Measurements from ENCODE around the gene SH3TC2. TPM values are rescaled to one million over a fixed set of nuclear protein-coding genes. Genes with fewer than 3 reads are reported as not detected.

The SH3TC2 gene
- total RNA-seq, 1 donor from 2014 or later: 0.43 TPM

DNA sequence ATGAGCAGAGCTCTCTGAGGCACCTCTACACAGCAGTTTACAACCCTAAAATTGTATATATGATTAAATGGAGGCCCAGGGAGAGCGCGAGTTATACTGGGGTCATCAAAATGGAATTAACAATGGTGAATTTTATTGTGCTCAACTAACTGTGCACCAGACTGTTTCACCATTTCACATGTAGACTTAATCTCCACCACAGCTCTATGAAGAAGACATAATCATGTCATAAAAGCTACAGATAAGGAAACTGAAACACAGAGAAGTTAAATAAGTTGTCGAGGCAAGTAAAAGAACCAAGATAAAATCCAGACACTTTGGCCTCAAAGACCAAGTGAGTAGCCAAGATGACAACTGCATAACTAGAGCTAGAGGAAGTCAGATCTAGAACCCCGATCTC is 1.5 kb downstream of the SH3TC2 start:
- DNase-seq (ENCODE audit: low spot score): no peak
- ATAC-seq: no peak

DNA sequence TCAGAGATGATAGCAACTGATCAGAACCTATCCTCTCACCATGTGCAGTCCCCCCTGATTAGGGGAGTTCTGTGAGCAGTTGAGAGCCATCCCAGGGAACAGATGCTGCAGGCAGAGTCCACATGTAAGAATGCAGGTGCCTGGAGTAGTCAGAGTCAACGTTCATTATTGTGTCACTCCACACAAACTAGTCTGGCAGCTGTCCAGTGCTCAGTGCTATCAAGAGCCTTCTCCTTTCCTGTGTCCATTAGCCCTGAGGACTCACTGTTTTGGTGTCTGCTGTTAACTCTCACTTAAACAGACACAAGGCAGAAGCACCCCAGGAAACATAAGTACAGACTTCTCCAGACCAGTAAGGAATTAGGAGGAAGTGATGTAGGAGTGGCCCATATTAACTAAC is 2.5 kb downstream of the SH3TC2 start:
- peak; percentile 87 for ATAC-seq

DNA sequence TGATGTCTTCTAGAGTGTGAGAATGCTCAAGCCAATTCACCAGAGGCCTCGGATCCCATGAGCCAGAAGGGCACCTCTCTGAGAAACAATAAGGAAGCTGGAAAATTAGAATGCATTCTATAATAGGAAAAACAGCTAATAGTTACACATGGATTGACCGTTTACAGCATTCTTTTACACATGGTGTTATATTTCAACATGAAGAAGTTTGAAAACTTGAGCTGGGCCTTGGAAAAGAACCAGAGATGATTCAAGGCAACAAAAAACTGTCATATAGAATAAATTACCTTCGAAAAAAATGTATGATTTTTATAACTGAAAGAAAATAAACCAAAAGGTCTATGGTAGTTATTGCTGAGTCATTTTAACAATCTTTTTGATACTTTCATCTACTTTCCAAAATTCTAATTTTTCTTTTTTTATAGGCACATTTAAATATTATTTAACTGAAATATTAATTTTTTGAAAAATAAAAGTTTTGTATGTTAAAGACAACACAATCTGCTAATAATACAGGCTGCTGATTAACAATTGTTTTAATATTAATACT is 6.2 kb downstream of the SH3TC2 start:
- DNase-seq (ENCODE audit: low spot score): no peak
- no peak for ATAC-seq

More for the DNA sequence above, 2.5 kb downstream of the SH3TC2 start:
- DNase-seq (ENCODE audit: low spot score): peak; percentile 60

DNA sequence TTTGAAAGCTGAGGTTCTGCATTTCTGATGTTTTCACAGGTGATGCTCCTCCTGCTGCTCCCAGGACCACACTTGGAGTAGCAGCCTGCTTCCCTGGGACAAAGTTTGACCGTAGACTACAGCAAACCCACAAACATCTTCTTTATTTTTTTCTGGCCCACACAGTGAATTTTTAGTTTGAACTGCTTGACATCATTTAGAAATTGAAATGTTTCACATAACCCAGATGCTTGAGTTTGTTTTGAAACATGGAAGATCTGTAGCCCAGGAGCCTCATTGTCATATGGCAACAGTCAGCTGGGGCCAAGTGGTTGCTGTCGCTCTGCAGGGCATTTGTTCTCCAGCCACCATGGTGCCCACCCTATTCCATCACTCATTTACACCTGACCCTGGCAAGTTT is 8.4 kb downstream of the SH3TC2 start:
- DNase-seq (ENCODE audit: low spot score) (no peak), ATAC-seq (no peak)

DNA sequence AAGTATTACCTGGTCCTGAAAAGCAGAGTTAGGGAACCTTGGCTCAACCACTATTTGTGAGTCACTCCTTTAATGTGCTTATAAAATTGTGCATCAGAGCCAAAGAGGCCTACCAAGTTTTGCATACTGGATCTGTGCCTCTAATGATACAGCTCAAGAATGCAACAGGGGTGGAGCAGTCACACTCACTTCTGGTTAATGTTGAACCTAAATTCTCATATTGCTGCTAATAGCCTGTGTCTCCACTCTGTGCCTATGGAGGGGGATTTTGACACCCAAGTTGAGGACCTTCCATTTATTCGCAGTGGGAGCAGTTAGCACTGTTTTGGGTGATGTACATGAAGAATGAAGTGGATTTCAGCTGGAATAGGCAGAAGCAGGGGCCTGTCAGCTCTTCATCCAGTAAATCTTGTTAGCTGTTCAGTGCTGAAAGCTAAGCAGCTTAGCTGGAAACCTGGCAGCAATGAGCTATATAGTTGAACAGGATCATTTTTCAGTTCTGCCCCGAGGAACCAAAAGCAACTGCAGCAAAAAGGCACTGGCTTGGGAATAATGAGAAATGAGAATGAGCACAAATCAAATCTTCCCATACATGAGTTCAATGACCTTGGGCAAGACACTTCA is 9.7 kb downstream of the SH3TC2 start:
- ATAC-seq (no peak), DNase-seq (ENCODE audit: low spot score) (no peak)

DNA sequence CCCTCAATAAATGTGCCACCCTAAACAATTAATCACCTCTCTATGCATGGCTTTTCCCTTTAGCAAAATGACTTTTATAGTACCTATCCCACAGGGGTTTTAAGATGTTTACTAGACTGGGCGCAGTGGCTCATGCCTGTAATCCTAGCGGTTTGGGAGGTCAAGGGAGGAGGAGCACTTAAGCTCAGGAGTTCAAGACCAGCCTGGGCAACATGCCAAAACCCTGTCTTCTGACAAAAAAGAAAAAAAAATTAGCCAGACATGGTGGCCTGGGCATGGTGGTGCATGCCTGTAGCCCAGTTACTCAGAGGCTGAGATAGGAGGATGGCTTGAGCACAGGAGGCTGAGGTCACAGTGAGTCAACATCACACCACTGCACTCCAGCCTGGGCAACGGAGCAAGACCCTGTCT is 13.5 kb downstream of the SH3TC2 start:
- no peak for ATAC-seq
- DNase-seq (ENCODE audit: low spot score): no peak

DNA sequence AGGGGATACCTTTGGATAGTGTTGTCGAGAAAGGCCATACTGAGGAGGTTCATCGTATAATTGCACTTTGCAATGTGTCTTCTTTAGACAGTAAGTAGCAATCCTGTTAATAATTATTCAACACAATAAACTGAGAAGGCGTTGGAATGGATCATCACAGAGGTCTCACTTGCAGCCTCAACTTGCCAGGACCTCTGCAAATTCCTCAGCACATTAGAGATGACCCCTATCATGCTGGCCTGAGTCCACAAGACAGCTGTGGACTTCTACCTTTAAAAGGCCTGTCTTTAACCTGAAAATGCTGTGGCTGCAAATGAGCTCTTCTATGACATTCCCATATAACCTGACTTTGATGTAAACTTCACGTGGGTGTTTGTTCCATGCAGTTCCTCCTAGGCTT is 14.1 kb downstream of the SH3TC2 start:
- ATAC-seq (no peak), DNase-seq (ENCODE audit: low spot score) (no peak)

DNA sequence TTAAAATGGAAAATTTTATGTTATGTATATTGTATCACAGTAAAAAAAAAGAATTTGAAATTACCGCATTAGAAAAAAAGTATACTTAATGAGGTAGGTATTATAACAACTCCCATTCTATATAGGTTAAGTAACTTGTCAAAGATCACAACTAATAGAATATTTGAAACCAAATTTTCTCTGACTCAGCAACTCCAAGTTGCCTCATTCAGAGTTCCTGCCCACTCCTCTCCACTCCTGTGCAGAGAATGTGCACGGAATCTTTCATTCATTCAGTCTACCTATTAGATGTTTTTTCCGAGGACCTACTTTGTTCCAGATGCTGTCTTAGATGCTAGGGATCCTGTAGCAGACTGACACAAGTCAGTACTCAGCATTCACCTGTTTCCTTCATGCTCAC is 15.4 kb downstream of the SH3TC2 start:
- DNase-seq (ENCODE audit: low spot score): no peak
- no peak for ATAC-seq

DNA sequence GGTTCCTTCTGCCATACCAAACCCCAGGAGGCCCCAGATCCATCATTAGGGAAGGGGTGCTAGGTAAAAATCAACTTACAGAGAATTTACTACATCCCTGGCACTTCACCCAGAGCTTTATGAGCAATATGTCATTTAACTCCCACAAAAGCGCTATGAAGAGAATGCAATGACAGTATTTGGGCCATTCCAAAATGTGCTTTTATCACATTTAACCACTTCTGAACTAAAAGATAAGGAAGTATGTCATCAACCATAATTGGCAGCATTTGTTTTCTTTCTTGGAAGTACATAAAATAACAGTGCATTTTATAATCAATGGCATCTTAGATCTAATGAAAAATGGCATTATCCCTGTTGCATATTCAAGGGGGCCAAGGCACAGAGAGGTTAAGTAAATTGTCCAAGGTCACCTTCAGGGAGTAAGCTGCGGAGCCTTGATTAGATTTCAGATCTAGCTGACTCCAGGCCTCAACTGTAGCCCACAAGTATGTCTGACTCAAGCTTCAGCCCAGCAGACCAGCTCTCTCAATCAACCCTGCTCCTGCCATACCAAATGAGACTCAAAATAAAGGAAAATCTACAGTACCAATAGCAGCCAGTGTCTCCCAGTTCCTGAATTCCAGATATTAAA is 16.5 kb downstream of the SH3TC2 start:
- DNase-seq (ENCODE audit: low spot score): no peak
- no peak for ATAC-seq

DNA sequence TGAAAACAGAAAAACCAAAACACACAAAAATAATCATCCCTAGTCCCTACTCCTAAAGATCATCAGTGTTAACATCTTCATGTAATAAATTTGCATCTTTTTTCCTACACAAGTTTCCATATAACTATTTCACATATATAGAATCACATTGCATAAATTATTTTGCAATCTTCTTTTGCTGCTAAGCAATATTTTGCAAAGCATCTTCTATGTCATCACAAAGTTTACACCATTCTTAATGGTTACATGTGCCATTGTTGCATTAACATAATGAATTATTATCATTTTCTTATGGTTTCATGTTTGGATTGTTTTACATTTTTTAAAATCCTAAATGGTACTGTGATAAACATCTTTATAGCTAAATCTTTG is 17.8 kb downstream of the SH3TC2 start:
- ATAC-seq (no peak), DNase-seq (ENCODE audit: low spot score) (no peak)

DNA sequence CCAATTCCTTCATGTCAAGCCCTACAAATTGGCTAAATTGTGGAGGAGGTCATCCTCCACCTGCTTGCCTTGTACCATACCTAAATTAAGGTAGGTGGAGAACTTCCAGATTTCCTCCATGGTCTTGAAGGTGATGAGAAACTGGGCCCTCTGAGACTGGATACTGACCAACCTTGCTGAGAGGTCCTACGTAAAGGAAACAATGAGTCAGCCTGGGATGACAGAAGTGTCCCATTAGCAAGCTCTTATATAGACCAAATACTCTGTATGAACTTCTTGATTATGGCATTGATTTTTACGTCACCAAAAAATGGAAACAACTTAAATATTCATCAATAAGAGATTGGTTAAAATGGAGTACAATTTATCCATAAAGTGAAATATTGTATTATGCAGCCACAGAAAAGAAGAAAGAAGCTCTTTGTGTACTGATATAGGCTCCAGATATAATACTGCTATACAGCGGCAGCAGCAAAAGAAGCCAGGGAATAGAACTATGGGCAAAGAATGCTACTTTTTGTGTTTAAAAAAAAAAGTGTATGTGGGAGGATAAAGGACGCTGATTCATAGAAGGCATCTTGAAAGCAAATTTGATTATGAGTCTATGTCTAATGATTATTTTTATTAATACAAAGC is 18.3 kb downstream of the SH3TC2 start:
- ATAC-seq: no peak
- DNase-seq (ENCODE audit: low spot score): no peak

DNA sequence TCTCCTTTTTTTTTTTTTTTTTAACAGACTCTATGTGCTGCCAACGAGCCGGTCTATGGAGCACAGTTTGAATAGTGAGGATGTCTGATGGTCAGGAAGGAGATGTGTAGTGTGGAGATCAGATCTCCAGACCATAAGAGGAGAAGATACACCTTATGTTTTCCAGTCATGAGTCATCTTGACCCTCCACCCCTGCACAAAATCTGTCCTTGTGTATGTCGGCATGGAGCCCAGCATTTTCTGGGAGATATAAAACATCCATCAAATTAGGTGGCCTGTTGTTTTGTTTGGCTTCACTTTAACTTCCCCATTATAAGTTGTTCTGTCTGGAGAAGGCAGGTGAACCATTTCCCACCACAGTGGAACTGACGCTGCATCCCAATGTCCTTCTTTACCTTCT is 19.2 kb downstream of the SH3TC2 start:
- ATAC-seq (no peak), DNase-seq (ENCODE audit: low spot score) (no peak)

DNA sequence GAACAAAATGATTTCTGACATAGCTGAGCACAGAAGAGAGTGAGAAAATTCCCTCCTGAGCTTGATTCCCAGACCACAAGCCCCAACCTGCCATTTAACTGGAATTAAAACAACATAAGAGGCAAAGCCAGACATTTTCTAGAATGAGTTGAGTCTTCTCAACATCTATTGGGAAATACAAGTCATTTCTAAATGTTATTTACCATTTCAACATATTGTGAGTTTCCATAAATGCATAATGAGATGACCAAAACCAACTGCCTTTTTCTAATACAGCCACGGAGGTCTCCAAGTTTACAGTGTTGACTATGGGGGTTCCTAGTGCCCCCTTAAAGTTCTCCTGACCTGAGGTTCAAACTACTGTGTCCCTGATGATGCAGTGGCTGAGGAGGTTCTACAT is 20.0 kb downstream of the SH3TC2 start:
- ATAC-seq (no peak), DNase-seq (ENCODE audit: low spot score) (no peak)

DNA sequence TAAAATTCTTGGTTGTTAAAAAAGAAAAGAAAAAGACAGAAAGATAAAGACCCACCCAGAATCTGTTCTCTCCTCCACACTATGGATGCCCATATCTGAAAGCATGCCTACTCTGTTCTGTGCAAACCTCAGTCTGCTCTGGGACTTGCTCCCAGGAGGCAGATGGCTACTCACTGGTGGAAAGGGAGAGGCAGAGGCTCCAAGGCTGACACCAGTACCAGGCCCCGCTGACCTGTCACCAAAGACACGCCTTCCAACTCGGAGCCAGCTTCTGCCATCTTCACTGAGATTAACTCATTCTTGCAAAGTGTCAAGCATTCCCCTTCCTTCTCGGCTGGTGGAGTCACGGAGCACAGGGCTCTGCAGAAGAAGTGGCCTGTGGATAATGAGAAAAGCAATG is 21.6 kb downstream of the SH3TC2 start:
- ATAC-seq: no peak
- no peak for DNase-seq (ENCODE audit: low spot score)

DNA sequence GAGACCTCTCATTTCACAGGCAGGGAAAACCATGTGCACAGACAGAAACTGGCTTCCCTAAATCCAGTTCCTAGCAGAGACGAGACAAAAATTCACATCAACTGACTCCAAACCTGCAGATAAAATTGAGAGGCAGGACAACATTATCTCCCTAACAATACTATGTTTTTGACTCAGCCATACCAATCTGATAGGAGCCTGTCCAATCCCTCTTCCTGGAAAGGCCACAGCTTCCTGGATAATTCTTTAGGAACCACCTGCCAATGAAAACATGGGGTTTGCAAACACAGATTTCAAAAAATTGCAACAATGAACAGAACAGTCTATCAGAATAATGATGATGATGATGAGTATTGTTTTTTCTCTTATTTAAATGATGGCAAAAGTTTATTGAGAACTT is 22.4 kb downstream of the SH3TC2 start:
- ATAC-seq: peak; percentile 76

DNA sequence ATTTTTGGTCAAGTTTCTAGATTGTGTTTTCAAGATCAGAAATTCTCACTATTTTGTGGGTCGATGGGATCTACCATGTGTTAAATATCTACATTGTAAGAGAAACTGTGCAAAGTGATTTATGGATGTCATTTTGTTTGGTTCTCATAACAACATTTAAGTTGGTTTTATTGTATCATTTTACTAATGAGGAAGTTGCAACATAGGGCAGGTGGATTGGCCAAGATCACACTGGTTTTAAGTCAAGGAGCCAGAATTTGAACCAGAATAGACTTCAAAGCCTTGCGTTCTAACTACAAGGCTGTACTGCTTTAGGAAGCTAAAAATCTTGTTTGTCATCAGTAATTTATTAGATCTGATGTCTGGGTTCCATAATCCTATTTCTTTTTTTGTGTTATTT is 23.4 kb downstream of the SH3TC2 start:
- no peak for DNase-seq (ENCODE audit: low spot score)
- no peak for ATAC-seq

More for the DNA sequence above, 22.4 kb downstream of the SH3TC2 start:
- DNase-seq (ENCODE audit: low spot score): no peak

DNA sequence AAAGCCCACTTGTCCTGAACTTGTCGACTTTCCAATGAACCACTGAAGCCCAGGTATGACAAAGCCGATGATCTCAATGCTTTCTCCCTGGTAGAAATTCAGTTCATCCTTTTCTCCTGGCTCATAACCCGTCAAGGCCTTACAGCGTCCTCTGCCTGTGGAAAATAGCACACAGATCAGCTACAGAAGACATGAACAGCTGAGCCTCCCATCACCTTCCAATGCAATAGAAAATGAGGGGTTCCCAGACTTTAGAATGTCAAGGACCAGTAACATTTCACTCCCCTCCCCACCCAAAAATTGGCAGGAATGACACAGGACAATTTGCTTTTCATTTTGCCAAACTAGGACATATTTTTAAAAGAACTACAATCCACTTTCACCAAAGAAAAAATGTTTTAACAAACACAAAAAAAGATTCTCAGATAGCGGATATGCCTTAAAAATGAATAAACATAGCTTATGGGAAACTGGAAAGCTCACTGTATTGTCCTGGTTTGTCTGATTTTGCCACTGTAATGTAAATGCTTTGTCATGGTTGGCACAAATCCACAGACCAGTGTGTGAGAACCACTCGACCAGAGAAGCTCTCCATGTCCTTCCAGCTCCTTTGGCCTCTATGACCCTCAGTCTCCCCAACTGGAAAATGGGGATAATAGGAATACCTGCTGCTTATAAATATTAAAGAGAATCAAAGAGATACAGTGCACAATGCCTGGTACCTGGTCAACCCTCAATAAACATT is 24.4 kb downstream of the SH3TC2 start:
- no peak for DNase-seq (ENCODE audit: low spot score)
- no peak for ATAC-seq

DNA sequence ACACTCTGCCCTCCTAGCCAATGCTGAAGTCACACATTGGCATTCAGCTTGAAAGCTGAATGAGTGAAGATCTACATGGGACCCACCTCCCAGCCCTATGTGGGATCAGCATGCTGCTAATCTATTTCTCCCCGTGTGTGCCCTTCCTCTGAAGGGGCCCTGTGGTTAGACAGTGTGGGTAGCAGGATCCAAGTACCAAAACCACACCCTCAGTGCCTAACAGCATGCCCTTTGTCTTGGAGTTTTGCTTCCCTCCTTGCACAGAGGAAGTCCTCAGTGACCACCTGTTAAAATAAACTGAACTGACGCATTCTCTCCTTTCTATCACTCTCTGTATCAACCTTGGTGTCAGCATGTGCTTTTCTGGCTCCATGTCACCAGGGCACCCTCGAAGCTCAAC is 25.0 kb downstream of the SH3TC2 start:
- DNase-seq (ENCODE audit: low spot score): no peak
- no peak for ATAC-seq

DNA sequence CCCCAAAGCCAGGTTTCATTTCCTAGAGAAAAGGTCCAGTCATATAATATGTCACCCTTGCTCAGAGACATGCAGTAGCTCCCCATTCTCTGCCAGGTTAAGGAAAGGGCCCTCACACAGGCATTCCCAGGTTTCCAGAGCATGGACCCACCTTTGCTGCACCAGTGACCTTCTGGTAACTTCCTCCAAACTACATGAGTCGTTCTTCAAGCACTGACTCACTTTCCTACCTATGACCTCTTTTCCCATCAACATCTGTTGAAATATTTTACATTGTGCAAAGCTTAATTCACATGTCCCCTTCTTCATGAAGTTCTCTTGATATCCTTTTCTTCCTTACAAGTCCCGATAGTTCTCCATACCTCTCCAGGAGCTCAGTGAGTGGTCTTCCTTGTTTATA is 25.9 kb downstream of the SH3TC2 start:
- DNase-seq (ENCODE audit: low spot score) (no peak), ATAC-seq (no peak)

DNA sequence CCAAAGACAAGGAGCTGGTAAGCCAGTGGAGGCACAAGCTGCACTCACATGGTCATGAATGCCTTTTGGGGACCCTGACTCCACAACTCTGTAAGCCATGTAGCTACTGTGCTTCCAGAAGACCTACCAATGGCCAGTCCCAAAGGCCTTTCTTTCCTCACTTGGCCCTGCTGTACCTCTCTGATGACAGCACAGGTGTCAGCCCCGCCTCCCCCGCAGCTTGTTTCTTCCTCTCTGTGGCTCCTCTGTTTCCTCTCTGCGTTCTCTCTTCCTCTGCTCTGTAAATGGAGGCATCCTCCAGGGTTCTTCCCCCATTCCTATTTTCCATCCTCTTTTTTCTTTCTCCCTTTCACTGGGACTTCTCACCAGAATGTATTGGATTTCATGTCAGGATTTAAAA is 26.7 kb downstream of the SH3TC2 start:
- no peak for ATAC-seq

DNA sequence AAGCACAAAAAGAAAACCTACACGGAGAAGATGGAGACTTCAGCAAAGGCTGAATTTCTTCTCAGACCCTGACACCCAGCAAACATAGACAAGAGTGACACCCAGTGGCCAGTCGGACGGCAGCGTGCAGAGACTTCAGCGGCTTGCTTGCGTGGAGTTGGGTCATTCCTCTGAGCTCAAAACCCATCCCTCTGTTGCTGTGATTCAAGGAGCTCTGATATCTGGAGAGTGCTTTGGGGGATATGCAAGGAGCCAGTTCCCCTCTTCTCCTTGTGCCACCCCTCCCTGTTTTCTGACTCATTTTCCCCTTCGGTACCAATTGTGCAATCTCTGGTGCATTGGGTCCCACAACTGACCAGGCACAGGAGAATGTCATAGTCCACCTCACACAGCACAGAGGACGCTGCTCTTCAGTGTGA is 27.5 kb downstream of the SH3TC2 start:
- ATAC-seq (peak; percentile 98), DNase-seq (ENCODE audit: low spot score) (peak; percentile 72)

More for the DNA sequence above, 26.7 kb downstream of the SH3TC2 start:
- DNase-seq (ENCODE audit: low spot score): no peak

Data from left lobe of liver (tissue), 2 donors.